Sigmoid colon (tissue), 4 donors: ENCODE measurements around the gene CALY.
"Not testable (repeated sequence)": the region's sequence is repeated elsewhere in the genome, so short reads cannot be mapped to it uniquely, and the experiment has no call there.

Experiments used
- CTCF ChIP-seq, 4 experiments: fragments of 450-650 bp in 3 of 4; fragments of 200-600 bp in 1 of 4; IDR thresholded peaks; one replicate each; pipeline ENCODE4 v1.5.1; 2016 to 2019; ENCODE audit warnings: antibody characterized with exemption in 4 of 4, mild to moderate bottlenecking in 3 of 4, moderate library complexity in 2 of 4
- EP300 ChIP-seq, 4 donors: sonication (generic); formaldehyde crosslinking; IDR thresholded peaks; one replicate each; pipeline ENCODE4 v1.6.1; 2017; ENCODE audit warnings: antibody characterized with exemption in 4 of 4
- POLR2A ChIP-seq, 2 donors: fragments of 450-650 bp; IDR thresholded peaks; one replicate each; pipeline ENCODE4 v1.6.1; 2016; ENCODE audit warnings: antibody characterized with exemption in 2 of 2, mild to moderate bottlenecking in 2 of 2, moderate library complexity in 2 of 2
- POLR2AphosphoS5 ChIP-seq, 4 donors: sonication (generic); formaldehyde crosslinking; IDR thresholded peaks; one replicate each; pipeline ENCODE4 v1.6.1; 2017; ENCODE audit warnings: antibody characterized with exemption in 4 of 4

GRCh38 chr10:133376183-133376582 lies 39.5 kb upstream of the CALY start:
- TF ChIP-seq CTCF, POLR2AphosphoS5, POLR2A, EP300 (IDR thresholded peaks at IDR 0.05): not testable (repeated sequence)
